Right ventricle myocardium inferior (tissue), 1 donor: ENCODE results near the gene ARSB. TPM values are rescaled to one million over a fixed set of nuclear protein-coding genes. Genes with fewer than 3 reads are reported as not detected.

Source experiments
- ATAC-seq: fragments of 200-7000 bp; cut with Tn5 transposase; one replicate; pipeline ENCODE4 v1.9.1; 2020; ENCODE audit warnings: mild to moderate bottlenecking, moderate library complexity
- DNase-seq: peaks from one replicate; pipeline ENCODE4 v3.0.0; 2021; ENCODE audit errors: missing footprints
- intact Hi-C: fragments of 100-400 bp; cut with DNase I; formaldehyde crosslinking; loops from one replicate; pipeline ENCODE4 v1.11.0; 2022
- total RNA-seq: library from RNA; stranded (reverse); fragmentation: NEBNext Ultra II Directional; extraction: Animal tissue kit (Norgen Biotek cat#: 25700); gene quantifications from one replicate; pipeline ENCODE4 v1.2.1, GENCODE V29; 2021
- donor health status: DM: no; HTN: yes; CAD: no; lungs with severe emphysema.

The ARSB gene
- total RNA-seq, 1 donor from 2014 or later, result 11.9 TPM

DNA sequence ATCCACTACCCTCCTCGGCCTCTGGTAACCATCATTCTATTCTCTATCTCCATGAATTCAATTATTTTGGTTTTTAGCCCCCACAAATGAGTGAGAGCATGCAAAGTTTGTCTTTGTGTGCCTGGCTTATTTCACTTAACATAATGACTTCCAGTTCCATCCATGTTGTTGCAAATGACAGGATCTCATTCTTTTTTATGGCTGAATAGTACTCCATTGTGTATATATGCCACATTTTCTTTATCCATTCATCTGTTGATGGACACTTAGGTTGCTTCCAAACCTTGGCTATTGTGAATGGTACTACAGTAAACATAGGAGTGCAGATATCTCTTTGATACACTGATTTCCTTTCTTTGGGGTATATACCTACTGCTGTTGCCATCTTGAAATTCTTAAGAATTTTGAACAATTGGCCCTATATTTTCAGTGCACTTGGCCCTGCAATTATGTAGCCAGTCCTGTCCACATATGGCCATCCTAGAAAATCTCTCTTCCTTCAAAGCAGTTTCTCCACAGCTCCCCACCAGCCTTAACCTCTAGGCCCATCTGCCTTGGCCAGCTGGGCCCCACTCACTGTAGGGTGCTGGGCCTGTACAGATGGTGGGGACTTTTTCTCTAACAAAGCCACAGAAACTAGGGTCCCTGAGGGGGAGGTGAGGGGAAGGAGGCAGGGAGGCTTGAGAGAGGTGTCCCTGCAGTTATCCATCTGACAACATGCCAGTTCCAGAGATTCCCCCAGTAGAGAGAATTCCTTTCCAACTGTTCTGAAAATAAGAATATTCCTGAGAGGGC is 254.6 kb downstream of the ARSB start:
- ATAC-seq, result no peak
- intact Hi-C loops, result no loop called here
- no peak for DNase-seq

DNA sequence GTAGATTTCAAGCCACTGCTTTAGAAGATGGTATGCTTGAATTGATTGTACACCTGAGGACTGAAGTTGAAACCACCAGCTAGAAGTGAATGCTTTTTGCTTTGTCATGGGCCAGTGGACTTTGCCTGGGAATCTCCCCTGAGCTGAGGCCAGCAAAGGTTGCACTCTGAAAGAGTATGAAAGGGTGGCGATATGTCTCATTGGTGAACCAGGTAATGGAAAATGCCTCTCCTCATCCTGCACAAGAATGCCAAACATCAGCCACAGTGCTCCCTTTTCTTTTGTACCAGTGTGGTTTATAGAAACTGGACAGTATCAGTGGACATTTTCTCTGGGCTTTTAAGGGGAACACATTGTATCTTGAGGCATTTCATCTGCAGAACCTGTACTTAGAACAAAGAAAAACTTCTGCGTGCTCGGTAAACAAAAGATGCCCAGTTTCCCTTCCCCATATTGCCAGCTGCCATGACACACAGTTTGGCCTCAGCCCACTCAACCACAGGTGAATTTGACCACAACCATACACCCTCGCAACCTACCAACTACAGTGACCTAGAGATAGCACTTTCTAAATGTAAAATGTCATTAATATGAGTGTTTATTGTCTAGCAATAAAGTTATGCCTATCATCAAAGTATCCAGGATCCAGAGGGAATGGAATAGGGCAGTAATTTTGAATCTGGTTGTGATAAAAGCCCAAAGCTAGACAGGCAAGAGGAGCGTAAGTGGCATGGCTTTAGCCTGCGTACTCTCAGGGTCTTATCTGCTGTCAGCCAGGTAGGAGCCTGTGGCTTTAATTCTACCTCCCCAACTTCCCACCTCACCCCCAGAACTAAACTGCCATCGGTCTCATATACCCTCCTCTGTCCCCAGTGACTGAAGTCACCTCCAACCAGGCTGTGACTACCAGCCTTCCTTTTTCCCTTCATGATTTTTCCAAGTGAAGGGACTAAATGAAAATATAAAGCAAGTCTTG is 257.0 kb downstream of the ARSB start:
- DNase-seq (no peak), ATAC-seq (no peak)
- intact Hi-C loops, result no loop called here

Other genes starting within 250 kb of the ARSB start
- 2.0 TPM for gene DMGDH, start 84.4 kb upstream of the ARSB start, total RNA-seq
- 8.9 TPM for gene BHMT2, start 84.5 kb upstream of the ARSB start, total RNA-seq
- gene BHMT, start 126.5 kb upstream of the ARSB start, total RNA-seq, result not detected